WERI-Rb-1 (cell line): ENCODE data around the gene CTXND2.
"Not testable (repeated sequence)": the region's sequence is repeated elsewhere in the genome, so short reads cannot be mapped to it uniquely, and the experiment has no call there.

Source experiments
- DNase-seq: peaks from one replicate; pipeline ENCODE4 v3.0.0-alpha.2; 2020
- H3K27ac ChIP-seq: fragments of 250-450 bp; sonication (Bioruptor Pico); 2 replicates; pipeline ENCODE4 v1.5.1; 2020; ENCODE audit warnings: mild to moderate bottlenecking, moderate library complexity
- H3K27me3 ChIP-seq: fragments of 250-450 bp; sonication (Bioruptor Pico); 2 replicates; pipeline ENCODE4 v1.5.1; 2021; ENCODE audit warnings: mild to moderate bottlenecking, low read depth, moderate library complexity; ENCODE audit not compliant: insufficient read depth, severe bottlenecking
- H3K36me3 ChIP-seq: fragments of 250-450 bp; sonication (Bioruptor Pico); 2 replicates; pipeline ENCODE4 v1.5.1; 2020; ENCODE audit warnings: mild to moderate bottlenecking, moderate library complexity
- H3K4me3 ChIP-seq: 2 replicates; pipeline ENCODE4 v1.5.1; 2011; ENCODE audit warnings: low read depth, mild to moderate bottlenecking, control low read depth, low read length
- H3K9me3 ChIP-seq: fragments of 250-450 bp; sonication (Bioruptor Pico); 2 replicates; pipeline ENCODE4 v1.5.1; 2021; ENCODE audit warnings: mild to moderate bottlenecking, moderate library complexity; ENCODE audit not compliant: severe bottlenecking
- TF ChIP-seq, protein P1 (sequence below): IDR thresholded peaks from 2 replicates; pipeline ENCODE4 v1.5.1; 2011; ENCODE audit warnings: low read depth, mild to moderate bottlenecking, control low read depth, inconsistent platforms, low read length

CTXND2 gene

GRCh38 chr1:150917387-150917786, 30.5 kb downstream of the CTXND2 start:
- TF ChIP-seq, protein P1, sequence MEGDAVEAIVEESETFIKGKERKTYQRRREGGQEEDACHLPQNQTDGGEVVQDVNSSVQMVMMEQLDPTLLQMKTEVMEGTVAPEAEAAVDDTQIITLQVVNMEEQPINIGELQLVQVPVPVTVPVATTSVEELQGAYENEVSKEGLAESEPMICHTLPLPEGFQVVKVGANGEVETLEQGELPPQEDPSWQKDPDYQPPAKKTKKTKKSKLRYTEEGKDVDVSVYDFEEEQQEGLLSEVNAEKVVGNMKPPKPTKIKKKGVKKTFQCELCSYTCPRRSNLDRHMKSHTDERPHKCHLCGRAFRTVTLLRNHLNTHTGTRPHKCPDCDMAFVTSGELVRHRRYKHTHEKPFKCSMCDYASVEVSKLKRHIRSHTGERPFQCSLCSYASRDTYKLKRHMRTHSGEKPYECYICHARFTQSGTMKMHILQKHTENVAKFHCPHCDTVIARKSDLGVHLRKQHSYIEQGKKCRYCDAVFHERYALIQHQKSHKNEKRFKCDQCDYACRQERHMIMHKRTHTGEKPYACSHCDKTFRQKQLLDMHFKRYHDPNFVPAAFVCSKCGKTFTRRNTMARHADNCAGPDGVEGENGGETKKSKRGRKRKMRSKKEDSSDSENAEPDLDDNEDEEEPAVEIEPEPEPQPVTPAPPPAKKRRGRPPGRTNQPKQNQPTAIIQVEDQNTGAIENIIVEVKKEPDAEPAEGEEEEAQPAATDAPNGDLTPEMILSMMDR = no peak
- Histone ChIP-seq H3K27me3 (no peaks in the 10 kb centered on the region), H3K4me3 (no peak overlapping the region), H3K9me3 (peaks cover 2% of the 10 kb centered on the region), H3K27ac (no peak overlapping the region), H3K36me3 (no peaks in the 10 kb centered on the region)
- no peak for DNase-seq

DNA sequence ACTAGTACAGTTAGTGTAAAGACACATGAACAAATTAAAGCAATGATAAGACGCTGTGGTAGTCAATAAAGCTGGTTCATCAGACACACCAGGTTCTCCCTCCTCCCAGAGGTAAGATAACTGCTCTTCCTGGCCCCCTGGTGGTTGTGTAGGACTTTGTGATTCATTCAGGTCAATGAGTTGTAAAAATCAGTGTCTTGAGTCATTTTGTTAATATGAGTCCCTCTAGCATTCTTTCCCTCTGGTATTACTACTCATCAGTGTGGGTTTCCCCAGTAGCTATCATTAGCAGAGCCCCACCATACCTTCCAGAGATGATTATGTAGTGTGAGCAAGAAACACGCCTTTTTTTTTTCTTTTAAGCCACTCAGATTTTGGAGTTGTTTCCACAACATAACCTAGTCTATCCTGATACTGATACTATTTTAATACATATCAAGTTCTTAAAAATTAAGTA, 35.6 kb downstream of the CTXND2 start:
- H3K36me3 ChIP-seq = peaks cover 4% of the 10 kb centered on the region
- H3K27me3 ChIP-seq = no peaks in the 10 kb centered on the region
- H3K4me3 ChIP-seq = no peak overlapping the region
- TF ChIP-seq, protein P1 = peak; percentile 96
- DNase-seq = peak; percentile 96
- H3K9me3 ChIP-seq = no peaks in the 10 kb centered on the region
- no peak overlapping the region for H3K27ac ChIP-seq

- Histone ChIP-seq H3K27ac (no peak overlapping the region), H3K9me3 (no peaks in the 10 kb centered on the region), H3K27me3 (no peaks in the 10 kb centered on the region), H3K4me3 (no peak overlapping the region), H3K36me3 (peaks cover 29% of the 10 kb centered on the region)
- no peak for DNase-seq
- TF ChIP-seq, protein P1 = no peak
These were observed 38.1 kb downstream of the CTXND2 start for GRCh38 chr1:150925080-150925479.

DNA sequence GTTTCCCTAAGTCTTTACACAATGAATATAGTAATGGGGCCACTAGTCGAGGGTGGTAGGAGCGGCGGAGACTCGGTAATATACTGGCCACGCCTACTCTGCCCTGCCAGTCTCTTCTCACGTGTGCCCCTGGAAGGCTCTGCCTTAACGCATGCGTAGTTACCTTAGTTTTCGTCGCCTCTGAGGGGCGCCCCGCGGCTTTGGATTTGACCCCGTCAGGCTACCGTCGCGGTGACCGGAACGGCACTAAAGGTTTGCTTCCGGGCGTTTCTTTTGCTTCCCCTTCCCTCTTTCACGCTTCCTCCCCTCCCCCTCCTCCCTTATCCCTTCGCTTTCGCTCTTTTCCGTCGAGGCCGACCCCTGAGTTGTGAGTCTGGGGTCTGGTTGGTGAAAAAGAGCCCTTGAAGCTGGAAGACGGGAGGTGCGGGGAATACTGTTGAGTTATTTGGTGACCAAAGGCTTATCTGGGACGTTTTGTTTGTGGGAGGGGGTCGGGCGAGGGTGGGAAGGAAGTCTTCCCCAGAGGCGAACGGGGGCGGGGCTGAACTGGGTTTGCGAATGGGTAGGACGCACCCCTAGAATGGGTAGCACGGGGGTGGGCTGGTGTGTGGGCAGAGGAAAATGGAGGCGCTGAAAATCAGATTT, 39.3 kb downstream of the CTXND2 start, which contains the start of gene SETDB1:
Gene SETDB1, plus strand, starts transcription at position 267 of the 645 bp plus-strand sequence. CDS start 1,352 bp downstream, outside the sequence.
- Histone ChIP-seq H3K27me3 (no peaks in the 10 kb centered on the region), H3K36me3 (peaks cover 41% of the 10 kb centered on the region), H3K9me3 (peaks cover 3% of the 10 kb centered on the region), H3K27ac (peak within 1 kb of the TSS; percentile 93), H3K4me3 (peak within 1 kb of the TSS; percentile 87)
- TF ChIP-seq, protein P1 = peak; percentile 44
- DNase-seq = peak; percentile 100

GRCh38 chr1:150927624-150928023, 40.7 kb downstream of the CTXND2 start:
- DNase-seq = no peak
- no peak overlapping the region for H3K27ac ChIP-seq
- H3K9me3 ChIP-seq = peaks cover 5% of the 10 kb centered on the region
- H3K4me3 ChIP-seq = no peak overlapping the region
- TF ChIP-seq, protein P1 = no peak
- no peaks in the 10 kb centered on the region for H3K27me3 ChIP-seq
- peaks cover 53% of the 10 kb centered on the region for H3K36me3 ChIP-seq

- no peak for DNase-seq
- TF ChIP-seq, protein P1 = no peak
- H3K27me3 ChIP-seq = no peaks in the 10 kb centered on the region
- peaks cover 5% of the 10 kb centered on the region for H3K9me3 ChIP-seq
- H3K4me3 ChIP-seq = no peak overlapping the region
- peaks cover 60% of the 10 kb centered on the region for H3K36me3 ChIP-seq
- no peak overlapping the region for H3K27ac ChIP-seq
These were observed 41.4 kb downstream of the CTXND2 start for GRCh38 chr1:150928286-150928685.

GRCh38 chr1:150928775-150929174, 41.8 kb downstream of the CTXND2 start:
- DNase-seq, H3K4me3 ChIP-seq, H3K27ac ChIP-seq, H3K9me3 ChIP-seq, H3K27me3 ChIP-seq: not testable (repeated sequence)
- peaks cover 63% of the 10 kb centered on the region for H3K36me3 ChIP-seq
